HG02973 (cell line): Measurements from ENCODE around the gene RWDD4.

Experiments used
- ATAC-seq: cut with Tn5 transposase; IDR thresholded peaks from one replicate; pipeline ENCODE4 v1.9.1; 2021; ENCODE audit warnings: moderate library complexity; ENCODE audit not compliant: unreplicated experiment

The RWDD4 gene

DNA sequence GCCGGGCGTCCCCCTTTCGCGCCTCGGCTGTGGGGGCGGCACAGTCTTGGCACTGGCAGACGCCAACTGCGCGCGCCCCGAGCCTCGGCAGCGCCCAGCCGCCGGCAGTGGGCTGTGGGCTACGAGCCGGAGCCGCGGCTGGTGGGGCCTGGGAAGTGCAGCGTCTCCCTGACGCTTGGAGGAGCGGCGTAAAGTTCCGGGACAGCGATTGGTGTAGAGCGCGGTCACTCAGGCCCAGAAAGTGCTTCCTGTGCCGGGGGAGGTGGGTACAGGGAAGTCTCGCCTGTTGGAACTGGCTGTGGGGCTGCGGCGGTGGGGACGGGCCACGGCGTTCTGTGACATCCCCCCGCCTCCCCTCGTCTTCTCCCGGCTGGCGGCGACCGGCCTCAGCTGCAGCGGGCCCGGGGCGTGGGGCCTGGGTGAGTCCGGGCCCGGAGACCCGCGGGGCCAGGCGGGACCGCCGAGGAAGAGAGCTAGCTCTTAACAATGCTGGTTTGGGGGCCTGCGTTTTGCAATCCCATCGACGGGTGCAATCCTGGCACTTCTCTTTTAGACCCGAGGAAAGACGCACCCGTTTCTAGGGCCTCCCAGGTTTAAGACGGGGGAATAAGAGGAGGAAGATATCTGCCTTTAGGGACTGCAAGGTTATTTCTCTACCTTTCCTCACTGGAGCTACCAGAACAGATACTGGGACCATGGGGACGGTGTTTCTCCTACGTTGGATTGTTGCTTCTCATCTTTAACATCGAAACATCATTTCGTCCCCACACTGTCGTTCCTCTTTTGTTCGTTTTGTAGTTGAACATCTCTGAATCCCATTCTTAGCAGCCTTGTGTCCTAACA lies at the start of gene RWDD4, which contains the start of gene TRAPPC11:
RWDD4 (minus strand) TSS at position 157 of the 843 bp plus-strand sequence. CDS start 233 bp downstream, outside the sequence.
TRAPPC11 (plus strand) TSS at position 265 of the 843 bp plus-strand sequence. CDS start 4,575 bp downstream, outside the sequence.
- ATAC-seq: peak; percentile 99

DNA sequence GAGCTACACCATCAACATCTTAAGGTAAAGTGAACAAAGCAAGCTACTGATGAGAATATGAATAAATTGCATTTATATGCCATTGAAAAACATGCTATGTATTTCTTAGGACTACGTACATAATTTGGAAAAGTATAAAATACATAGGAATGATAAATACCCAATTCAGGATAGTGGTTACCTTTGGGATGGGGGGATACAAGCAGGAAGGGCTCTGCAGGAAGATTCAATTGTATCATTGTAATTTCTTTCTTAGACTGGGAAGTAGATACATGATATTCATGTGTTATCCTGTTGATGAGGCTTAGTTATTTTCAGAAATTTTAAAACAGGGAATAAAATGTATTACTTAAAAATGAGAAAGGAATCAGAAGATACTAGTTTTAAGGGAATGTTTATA lies 43.5 kb upstream of the RWDD4 start:
- ATAC-seq: no peak

DNA sequence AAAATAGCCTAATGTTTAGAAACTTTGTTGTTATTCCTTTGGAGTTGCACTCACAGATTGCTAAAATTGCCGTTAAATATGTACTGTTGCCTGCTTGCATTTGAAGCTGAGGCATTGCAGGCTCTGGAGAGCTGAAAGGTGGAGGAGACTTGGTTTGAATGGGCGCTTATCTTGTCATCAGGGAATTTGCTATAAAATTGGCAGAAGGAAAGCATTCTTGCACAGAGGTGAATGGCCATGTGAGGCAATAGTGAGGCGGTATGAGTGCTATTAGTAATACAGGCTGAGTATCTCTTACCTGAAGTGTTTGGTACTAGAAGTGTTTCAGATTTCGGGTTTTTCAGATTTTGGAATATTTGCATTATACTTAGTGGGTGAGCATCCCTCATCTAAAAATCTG lies 41.4 kb upstream of the RWDD4 start:
- no peak for ATAC-seq

DNA sequence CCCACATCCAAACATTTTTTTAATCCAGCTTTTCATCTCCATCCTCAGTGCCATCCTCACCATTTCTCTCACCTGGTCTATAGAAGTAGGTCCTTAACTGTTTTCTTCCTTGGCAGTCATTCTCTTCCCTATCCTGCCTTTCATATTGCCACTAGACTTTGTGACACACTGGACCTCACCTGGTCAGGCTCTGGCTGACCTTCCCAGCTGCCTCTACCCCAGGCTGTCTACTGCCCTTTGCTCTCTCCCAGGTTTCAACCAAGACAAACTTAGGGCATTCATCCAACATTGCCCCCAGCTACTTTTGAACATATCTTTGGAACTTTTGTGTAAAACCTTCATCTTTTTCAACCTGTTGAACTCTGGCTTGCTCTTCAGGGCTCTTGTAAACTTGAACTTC lies 39.9 kb upstream of the RWDD4 start:
- ATAC-seq: no peak

DNA sequence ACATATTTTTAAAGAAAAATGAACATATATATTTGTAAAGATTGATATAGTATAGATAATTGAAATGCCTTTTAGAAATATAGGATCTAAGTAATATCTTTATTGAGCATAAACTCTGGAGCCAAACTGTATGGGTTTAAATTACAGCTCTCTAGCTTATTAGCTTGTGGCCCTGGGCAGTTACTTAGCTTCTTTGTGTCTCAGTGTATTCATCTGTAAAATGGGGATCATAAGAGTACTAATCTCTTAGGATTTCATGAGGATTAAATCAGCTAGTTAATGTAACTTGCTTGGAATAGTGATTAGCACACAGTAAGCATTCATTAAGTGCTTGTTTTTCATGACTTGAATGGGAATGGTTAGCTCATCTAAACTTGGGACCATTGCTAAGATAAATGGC lies 32.9 kb upstream of the RWDD4 start:
- no peak for ATAC-seq

DNA sequence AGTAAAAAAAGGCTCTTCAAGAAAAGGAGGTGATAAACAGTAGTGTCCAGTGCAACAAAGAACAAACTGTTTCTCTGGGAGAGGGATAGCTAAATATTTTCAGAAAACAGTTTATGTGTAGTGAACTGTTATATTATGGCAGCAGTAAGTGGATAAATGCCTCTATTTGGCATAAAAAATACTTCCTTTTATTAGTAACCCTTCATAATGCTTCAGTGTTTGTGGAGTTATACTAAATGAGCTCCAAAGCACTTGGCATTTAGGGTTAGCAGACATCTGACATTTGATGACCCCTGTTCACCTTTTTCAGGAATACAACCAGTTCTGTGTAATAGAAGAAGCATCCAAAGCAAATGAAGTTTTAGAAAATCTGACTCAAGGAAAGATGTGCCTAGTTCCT lies 32.0 kb upstream of the RWDD4 start:
- no peak for ATAC-seq

- ATAC-seq: no peak
Observed at GRCh38 chr4:183688216-183688615, 29.2 kb upstream of the RWDD4 start.

GRCh38 chr4:183686461-183686860 lies 27.5 kb upstream of the RWDD4 start:
- ATAC-seq: no peak

- ATAC-seq: no peak
Observed at GRCh38 chr4:183681119-183681518, 22.1 kb upstream of the RWDD4 start.

DNA sequence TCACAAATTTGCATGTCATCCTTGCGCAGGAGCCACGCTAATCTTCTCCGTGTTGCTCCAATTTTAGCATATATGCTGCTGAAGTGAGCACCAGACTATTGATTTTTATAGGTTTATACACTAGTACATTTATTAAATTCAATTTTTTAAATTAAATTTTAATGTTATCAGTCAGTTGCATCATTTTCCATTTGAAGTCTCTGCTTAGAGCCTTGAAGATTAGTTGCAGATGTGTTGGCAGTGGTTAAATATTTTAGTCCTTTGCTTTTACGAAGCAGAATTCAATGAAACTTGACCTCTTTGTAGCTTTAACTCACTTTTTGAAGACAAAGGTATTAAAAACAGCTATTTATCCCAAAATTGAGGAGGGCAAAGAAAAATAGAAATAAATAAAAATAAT lies 16.6 kb upstream of the RWDD4 start:
- ATAC-seq: no peak

DNA sequence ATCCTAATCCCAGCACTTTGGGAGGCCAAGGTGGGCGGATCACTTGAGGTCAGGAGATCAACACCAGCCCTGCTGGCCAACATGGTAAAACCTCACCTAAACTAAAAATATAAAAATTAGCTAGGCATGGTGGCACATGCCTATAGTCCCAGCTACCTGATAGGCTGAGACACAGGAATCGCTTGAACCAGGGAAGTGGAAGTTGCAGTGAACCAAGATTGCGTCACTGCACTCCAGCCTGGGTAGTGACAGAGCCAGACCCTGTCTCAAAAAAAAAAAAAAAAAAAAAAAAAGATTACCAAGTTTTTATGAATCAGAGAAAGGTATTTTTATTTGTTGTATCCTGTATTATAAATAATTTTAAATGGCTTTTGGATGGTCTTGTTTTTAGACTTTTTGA lies 15.2 kb upstream of the RWDD4 start:
- ATAC-seq: no peak

DNA sequence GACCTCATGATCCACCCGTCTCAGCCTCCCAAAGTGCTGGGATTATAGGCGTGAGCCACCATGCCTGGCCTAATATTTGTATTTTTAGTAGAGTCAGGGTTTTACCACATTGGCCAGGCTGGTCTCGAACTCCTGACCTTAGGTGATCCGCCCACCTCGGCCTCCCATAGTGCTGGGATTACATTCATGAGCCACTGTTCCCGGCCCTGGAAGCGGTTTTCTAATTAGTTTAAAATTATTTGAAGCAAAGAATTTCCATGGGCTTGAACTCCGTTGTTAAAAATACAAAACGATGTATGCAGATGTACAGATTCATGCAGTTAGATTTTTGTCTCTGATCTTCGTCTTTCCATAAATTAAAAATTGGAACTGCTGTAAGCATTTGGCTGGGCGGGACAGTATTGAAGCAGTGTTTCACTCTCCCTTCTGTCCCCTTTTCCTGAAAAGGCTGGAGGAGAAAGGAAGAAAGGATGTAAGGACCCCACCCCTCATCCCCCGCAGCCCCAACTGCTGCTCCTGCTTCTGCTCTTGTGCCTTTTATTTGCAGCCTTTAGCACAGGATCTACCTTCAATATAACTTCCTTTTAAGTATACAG lies 12.1 kb upstream of the RWDD4 start:
- ATAC-seq: no peak

GRCh38 chr4:183670251-183670650 lies 11.3 kb upstream of the RWDD4 start:
- ATAC-seq: no peak

GRCh38 chr4:183666088-183666487 lies 7.1 kb upstream of the RWDD4 start:
- no peak for ATAC-seq

- ATAC-seq: no peak
Observed at GRCh38 chr4:183659872-183660242, 872 bp upstream of the RWDD4 start.

GRCh38 chr4:183658362-183659028 lies 490 bp downstream of the RWDD4 start:
- ATAC-seq: no peak

DNA sequence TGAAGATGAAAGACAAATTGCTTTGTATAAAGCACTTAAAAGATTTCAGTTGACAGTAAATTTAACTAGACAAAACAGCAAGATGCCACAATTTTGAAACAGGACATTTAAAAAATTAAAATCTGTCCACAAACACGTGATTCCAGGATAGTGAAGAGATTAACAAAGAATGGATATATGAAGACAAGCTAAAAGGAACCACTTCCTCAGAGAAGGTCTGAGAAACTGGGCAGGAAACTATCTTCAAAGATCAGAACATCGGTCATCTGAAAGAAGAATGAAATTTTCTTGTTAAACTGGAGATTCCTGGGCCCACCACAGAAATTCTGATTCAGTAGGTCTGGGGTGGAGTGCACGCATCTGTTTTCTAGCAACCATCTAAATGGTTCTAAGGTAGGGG lies 1.4 kb downstream of the RWDD4 start:
- no peak for ATAC-seq

- no peak for ATAC-seq
Observed at GRCh38 chr4:183645326-183645725, 13.7 kb downstream of the RWDD4 start.

- ATAC-seq: no peak
Observed at GRCh38 chr4:183639291-183639690, 19.7 kb downstream of the RWDD4 start.

DNA sequence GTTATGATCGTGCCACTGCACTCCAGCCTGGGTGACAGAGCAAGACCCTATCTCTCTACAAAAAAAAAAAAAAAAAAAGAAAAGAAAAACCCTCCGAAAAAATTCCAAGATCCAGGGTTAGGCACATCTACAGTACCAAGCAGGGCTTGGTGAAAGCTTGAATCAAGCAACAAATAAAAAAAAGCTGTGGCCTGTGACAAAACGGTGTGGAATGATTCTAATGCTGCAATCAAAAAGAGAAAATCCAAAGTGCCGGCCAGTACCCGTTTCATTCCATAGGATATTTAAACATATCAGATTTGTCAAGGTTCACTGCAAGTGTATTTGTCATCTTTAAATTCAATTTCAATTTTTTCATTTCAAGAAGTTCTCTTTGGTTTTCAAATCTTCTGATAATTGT lies 20.5 kb downstream of the RWDD4 start:
- ATAC-seq: no peak

DNA sequence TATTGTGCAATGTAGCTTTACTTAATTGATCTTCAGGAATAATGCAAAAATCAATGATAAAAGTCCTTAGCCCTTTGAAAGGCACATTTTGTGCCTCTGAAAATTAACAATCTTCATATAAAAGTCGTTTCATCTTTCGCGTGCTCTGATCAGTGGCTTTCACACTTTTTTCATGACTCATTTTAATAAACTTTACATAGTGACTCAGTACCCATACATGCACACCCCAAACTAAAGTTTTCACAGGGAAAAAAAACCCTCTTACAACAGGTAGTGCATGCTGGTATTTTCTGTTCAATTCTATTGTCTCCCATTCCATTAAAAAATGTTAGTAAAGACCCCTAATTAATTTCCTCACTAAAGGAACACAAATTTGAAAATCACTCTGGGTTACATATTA lies 21.5 kb downstream of the RWDD4 start:
- no peak for ATAC-seq

DNA sequence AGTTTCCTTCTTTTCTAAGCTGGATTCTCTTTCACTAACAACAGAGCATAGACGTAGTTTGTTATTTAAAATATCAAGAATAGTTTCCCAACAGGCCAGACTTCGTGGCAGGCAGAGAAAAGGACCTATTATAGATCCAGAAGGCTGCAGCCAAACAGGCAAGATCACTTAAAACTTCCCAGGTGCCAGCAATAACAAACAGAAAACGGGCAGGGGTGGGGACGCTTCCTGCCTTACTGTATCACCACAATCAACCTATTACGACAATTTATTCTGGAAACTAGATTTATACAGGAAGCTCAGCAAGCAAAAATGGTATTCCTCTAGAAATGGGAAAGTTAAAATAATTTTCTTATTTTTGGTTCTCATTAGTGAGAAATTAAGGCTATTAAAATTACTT lies 22.1 kb downstream of the RWDD4 start:
- no peak for ATAC-seq
